Adrenal gland (tissue), 5 donors: ENCODE results near the gene SHISAL1.

Experiments
- CTCF ChIP-seq, 6 experiments: fragments of 450-650 bp in 4 of 6; fragments of 200-600 bp in 2 of 6; sonication (generic) in 1 of 6; IDR thresholded peaks; 1 replicate in 5 of 6; 2 replicates in 1 of 6; pipeline versions ENCODE4 v1.5.1 to v1.8.0; 2016 to 2021; ENCODE audit warnings: antibody characterized with exemption in 6 of 6, mild to moderate bottlenecking in 2 of 6, moderate library complexity in 1 of 6
- POLR2A ChIP-seq, 2 donors: fragments of 450-650 bp; IDR thresholded peaks; one replicate each; pipeline ENCODE4 v1.6.1; 2017; ENCODE audit warnings: antibody characterized with exemption in 2 of 2, mild to moderate bottlenecking in 2 of 2, moderate library complexity in 1 of 2
- donor health status: DM: no; HTN: no; CAD: no.

- TF ChIP-seq POLR2A (IDR thresholded peaks at IDR 0.05) (no peak), CTCF (IDR thresholded peaks at IDR 0.05) (no peak)
Observed at GRCh38 chr22:44201665-44202064, 111.1 kb downstream of the SHISAL1 start.
